Endodermal cell (in vitro differentiated cells): Measurements from ENCODE around the gene FOXD3. TPM values are rescaled to one million over a fixed set of nuclear protein-coding genes. Genes with fewer than 3 reads are reported as not detected.

Experiments used
- DNase-seq: peaks from one replicate; pipeline ENCODE4 v3.0.0-alpha.2; 2017
- H3K27ac ChIP-seq: 2 replicates; pipeline ENCODE4 v1.5.1; 2013; ENCODE audit warnings: mild to moderate bottlenecking, low read depth, low read length, moderate library complexity
- H3K27me3 ChIP-seq: 2 replicates; pipeline ENCODE4 v1.6.1; 2013; ENCODE audit warnings: mild to moderate bottlenecking, low read length, moderate library complexity; ENCODE audit not compliant: insufficient read depth, control insufficient read depth, poor library complexity, severe bottlenecking
- H3K36me3 ChIP-seq: 2 replicates; pipeline ENCODE4 v1.7.0; 2013; ENCODE audit warnings: mild to moderate bottlenecking, low read length, moderate library complexity; ENCODE audit not compliant: control insufficient read depth, insufficient read depth
- H3K4me1 ChIP-seq: one replicate; pipeline ENCODE4 v1.7.0; 2013; ENCODE audit warnings: low read length; ENCODE audit not compliant: control insufficient read depth, insufficient read depth
- H3K4me3 ChIP-seq: 2 replicates; pipeline ENCODE4 v1.5.1; 2013; ENCODE audit warnings: mild to moderate bottlenecking, low read length, moderate library complexity
- H3K9ac ChIP-seq: 2 replicates; pipeline ENCODE4 v1.6.1; 2013; ENCODE audit warnings: mild to moderate bottlenecking, low read length, moderate library complexity; ENCODE audit not compliant: poor library complexity, severe bottlenecking; ENCODE audit errors: extremely low read depth
- H3K9me3 ChIP-seq: 2 replicates; pipeline ENCODE4 v1.6.1; 2013; ENCODE audit warnings: mild to moderate bottlenecking, low read length, moderate library complexity; ENCODE audit not compliant: control insufficient read depth
- H3K27ac Mint-ChIP-seq: 2 replicates; pipeline ENCODE4 v1.8.0; 2020; ENCODE audit warnings: mixed read lengths
- H3K27me3 Mint-ChIP-seq: 2 replicates; pipeline ENCODE4 v1.8.0; 2021; ENCODE audit warnings: mild to moderate bottlenecking, mixed read lengths; ENCODE audit not compliant: insufficient read depth
- H3K36me3 Mint-ChIP-seq: 2 replicates; pipeline ENCODE4 v1.8.0; 2020; ENCODE audit warnings: low read depth, mixed read lengths
- H3K4me1 Mint-ChIP-seq: 2 replicates; pipeline ENCODE4 v1.8.0; 2020; ENCODE audit warnings: mixed read lengths
- H3K4me3 Mint-ChIP-seq: 2 replicates; pipeline ENCODE4 v1.8.0; 2020; ENCODE audit warnings: mild to moderate bottlenecking, moderate library complexity, mixed read lengths
- H3K9me3 Mint-ChIP-seq: 2 replicates; pipeline ENCODE4 v1.8.0; 2020; ENCODE audit warnings: mild to moderate bottlenecking, mixed read lengths
- CTCF ChIP-seq: fragments of 200-600 bp; sonication (generic); conservative IDR thresholded peaks from 2 replicates; pipeline ENCODE4 v1.5.0; 2021; ENCODE audit warnings: antibody characterized with exemption, mild to moderate bottlenecking
- WGBS, 2 experiments: methylation state at CpG; one replicate each; pipeline versions ENCODE4 v1.1.5 to v1.1.7; 2013; ENCODE audit warnings: missing lambda C conversion rate in 2 of 2, mixed read lengths in 1 of 2; ENCODE audit not compliant: insufficient coverage in 1 of 2, insufficient read length in 1 of 2; 5-methylcytosine and 5-hydroxymethylcytosine counted together
- microRNA-seq: library from miRNA; unstranded; fragments of <30 nt; microRNA quantifications from one replicate; pipeline ENCODE4 v1.2.0, GENCODE V29; 2020; ENCODE audit warnings: borderline microRNAs expressed
- total RNA-seq, 2 donors: library from RNA; stranded (reverse); fragmentation: NEBNext Ultra II Directional in 1 of 2; extraction: Animal tissue kit (Norgen Biotek cat#: 25700) in 1 of 2; gene quantifications; 2 replicates in 1 of 2; 3 replicates in 1 of 2; pipeline ENCODE4 v1.2.1, GENCODE V29; 2021

FOXD3 gene
- total RNA-seq, 2 donors from 2014 or later = 0.49 to 14.0 TPM

DNA sequence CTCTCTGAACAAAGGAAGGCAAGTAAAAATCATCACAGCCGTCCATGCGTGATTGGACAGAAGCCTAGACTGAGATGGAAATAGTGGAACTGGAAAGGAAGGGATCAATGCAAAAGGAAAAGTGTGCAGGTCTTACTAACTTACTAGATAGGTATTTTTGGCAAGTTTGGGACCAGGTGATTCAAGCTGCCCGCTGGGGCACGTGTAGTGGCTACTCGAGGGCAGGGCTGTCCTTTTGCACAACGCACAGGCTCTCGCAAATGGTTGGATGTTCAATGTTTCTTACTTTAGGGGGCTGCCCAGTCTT, 44.5 kb downstream of the FOXD3 start:
- peaks cover 3% of the 10 kb centered on the region for H3K9me3 Mint-ChIP-seq
- Histone ChIP-seq H3K36me3 (no peaks in the 10 kb centered on the region), H3K4me3 (peak overlapping the region; percentile 41), H3K27ac (no peak overlapping the region), H3K9me3 (no peaks in the 10 kb centered on the region), H3K27me3 (no peaks in the 10 kb centered on the region), H3K9ac (no peak overlapping the region), H3K4me1 (no peaks in the 10 kb centered on the region)
- H3K4me1 Mint-ChIP-seq = peaks cover 2% of the 10 kb centered on the region
- peaks cover 5% of the 10 kb centered on the region for H3K36me3 Mint-ChIP-seq
- TF ChIP-seq CTCF = no peak
- DNase-seq = no peak
- H3K27ac Mint-ChIP-seq = peak overlapping the region; percentile 17
- WGBS, 2 experiments = 88 to 100% methylated on average over 4 to 7 of the region's 7 CpGs
- peak overlapping the region; percentile 90 for H3K4me3 Mint-ChIP-seq
- peaks cover 12% of the 10 kb centered on the region for H3K27me3 Mint-ChIP-seq

- Histone ChIP-seq H3K36me3 (no peaks in the 10 kb centered on the region), H3K27ac (peak within 1 kb of the TSS; percentile 6), H3K9ac (peak within 1 kb of the TSS; percentile 49), H3K27me3 (no peaks in the 10 kb centered on the region), H3K4me3 (peak within 1 kb of the TSS; percentile 89), H3K4me1 (no peaks in the 10 kb centered on the region), H3K9me3 (no peaks in the 10 kb centered on the region)
- whole genome bisulfite sequencing, 2 experiments = 2 to 5% methylated on average over 24 to 77 of the region's 77 CpGs
- peak within 1 kb of the TSS; percentile 90 for H3K4me3 Mint-ChIP-seq
- peaks cover 2% of the 10 kb centered on the region for H3K4me1 Mint-ChIP-seq
- peaks cover 7% of the 10 kb centered on the region for H3K36me3 Mint-ChIP-seq
- DNase-seq = peak; percentile 99
- H3K27ac Mint-ChIP-seq = peak within 1 kb of the TSS; percentile 83
- peak; percentile 31 for TF ChIP-seq CTCF
- peaks cover 3% of the 10 kb centered on the region for H3K9me3 Mint-ChIP-seq
- H3K27me3 Mint-ChIP-seq = peaks cover 12% of the 10 kb centered on the region
Measured at GRCh38 chr1:63367215-63368103, 45.1 kb downstream of the FOXD3 start, which contains the start of gene ALG6. Gene ALG6 (plus strand): TSS chr1:63367627. CDS start chr1:63370978, 3,351 bp downstream.

DNA sequence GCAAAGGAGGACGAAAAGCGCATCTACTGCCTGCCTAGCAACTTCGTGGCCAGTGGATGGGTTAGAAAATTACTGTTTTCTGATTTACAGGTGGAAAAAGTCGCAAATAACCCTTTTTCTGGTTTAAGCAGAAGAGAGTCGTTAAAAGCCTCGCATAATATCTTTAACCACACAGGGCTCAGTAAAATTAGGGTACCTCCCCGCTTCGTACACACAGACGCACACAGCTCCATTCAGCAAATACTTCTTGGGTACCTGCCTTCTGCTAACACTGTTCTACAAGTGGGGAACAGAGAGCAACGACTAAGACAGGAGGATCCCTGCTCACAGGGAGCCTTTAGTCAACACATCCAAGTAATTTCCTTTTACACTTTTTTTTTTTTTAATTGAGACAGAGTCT, 45.8 kb downstream of the FOXD3 start:
- peaks cover under 1% of the 10 kb centered on the region for H3K9me3 Mint-ChIP-seq
- Histone ChIP-seq H3K9me3 (no peaks in the 10 kb centered on the region), H3K36me3 (no peaks in the 10 kb centered on the region), H3K27ac (no peak overlapping the region), H3K9ac (peak overlapping the region; percentile 49), H3K4me1 (no peaks in the 10 kb centered on the region), H3K27me3 (no peaks in the 10 kb centered on the region), H3K4me3 (peak overlapping the region; percentile 89)
- DNase-seq = no peak
- H3K36me3 Mint-ChIP-seq = peaks cover 7% of the 10 kb centered on the region
- peaks cover 2% of the 10 kb centered on the region for H3K4me1 Mint-ChIP-seq
- TF ChIP-seq CTCF = no peak
- peak overlapping the region; percentile 90 for H3K4me3 Mint-ChIP-seq
- peaks cover 12% of the 10 kb centered on the region for H3K27me3 Mint-ChIP-seq
- 25 to 31% methylated on average over 10 of the region's 10 CpGs for WGBS, 2 experiments
- H3K27ac Mint-ChIP-seq = peak overlapping the region; percentile 83

Small RNA genes lying within 50 kb of the gene (microRNA-seq; reads per million reads assigned to microRNA genes)
- gene MIR6068 = not detected

Other genes with a start within 250 kb of the FOXD3 start
- gene ALG6, start 45.1 kb downstream of the FOXD3 start, total RNA-seq = 10 to 100 TPM; 25.9 to 26.9 TPM
- 10 to 100 TPM; 41.5 to 62.7 TPM for gene ITGB3BP, start 200.7 kb downstream of the FOXD3 start, total RNA-seq
- 10 to 100 TPM in 1 of 2 donors, 1 to 10 TPM in 1; 9.3 to 11.5 TPM for gene EFCAB7, start 201.0 kb downstream of the FOXD3 start, total RNA-seq